MM.1S (cell line): ENCODE measurements around the gene CARMIL1.

Experiments
- EZH2 ChIP-seq: fragments of 300-600 bp; sonication (generic); optimal IDR thresholded peaks from 2 replicates; pipeline ENCODE3; 2017; ENCODE audit warnings: low read depth, mild to moderate bottlenecking, antibody characterized with exemption, low read length, mixed read lengths
- EZH2phosphoT487 ChIP-seq: fragments of 300-600 bp; sonication (generic); IDR thresholded peaks from 2 replicates; pipeline ENCODE4 v1.6.1; 2018; ENCODE audit warnings: antibody characterized with exemption, low read length
- TF ChIP-seq, protein P1 (sequence below): fragments of 300-600 bp; sonication (generic); IDR thresholded peaks from 2 replicates; pipeline ENCODE4 v1.5.1; 2016; ENCODE audit warnings: antibody characterized with exemption, low read length, mixed read lengths

DNA sequence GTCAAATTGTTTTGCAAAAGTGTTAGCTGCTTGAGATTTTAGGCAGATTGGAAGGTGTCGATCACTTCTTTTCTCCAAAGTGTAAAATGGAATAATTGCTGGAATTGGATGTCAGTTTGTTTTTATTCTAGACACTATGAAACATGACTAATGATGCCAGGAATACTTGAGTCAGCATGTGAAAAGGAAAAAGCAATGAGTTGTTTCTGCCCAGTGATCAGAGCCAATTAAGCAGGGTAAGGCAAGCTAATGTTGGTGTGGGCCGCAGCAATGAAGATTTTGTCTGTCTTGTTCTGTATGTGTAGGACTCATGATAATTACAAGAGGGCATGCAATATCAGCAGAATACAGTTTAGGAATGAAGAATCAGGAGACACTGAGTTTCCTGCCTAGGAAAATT is 110.3 kb downstream of the CARMIL1 start:
- no peak for TF ChIP-seq EZH2
- TF ChIP-seq, protein P1, sequence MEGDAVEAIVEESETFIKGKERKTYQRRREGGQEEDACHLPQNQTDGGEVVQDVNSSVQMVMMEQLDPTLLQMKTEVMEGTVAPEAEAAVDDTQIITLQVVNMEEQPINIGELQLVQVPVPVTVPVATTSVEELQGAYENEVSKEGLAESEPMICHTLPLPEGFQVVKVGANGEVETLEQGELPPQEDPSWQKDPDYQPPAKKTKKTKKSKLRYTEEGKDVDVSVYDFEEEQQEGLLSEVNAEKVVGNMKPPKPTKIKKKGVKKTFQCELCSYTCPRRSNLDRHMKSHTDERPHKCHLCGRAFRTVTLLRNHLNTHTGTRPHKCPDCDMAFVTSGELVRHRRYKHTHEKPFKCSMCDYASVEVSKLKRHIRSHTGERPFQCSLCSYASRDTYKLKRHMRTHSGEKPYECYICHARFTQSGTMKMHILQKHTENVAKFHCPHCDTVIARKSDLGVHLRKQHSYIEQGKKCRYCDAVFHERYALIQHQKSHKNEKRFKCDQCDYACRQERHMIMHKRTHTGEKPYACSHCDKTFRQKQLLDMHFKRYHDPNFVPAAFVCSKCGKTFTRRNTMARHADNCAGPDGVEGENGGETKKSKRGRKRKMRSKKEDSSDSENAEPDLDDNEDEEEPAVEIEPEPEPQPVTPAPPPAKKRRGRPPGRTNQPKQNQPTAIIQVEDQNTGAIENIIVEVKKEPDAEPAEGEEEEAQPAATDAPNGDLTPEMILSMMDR: no peak
- TF ChIP-seq EZH2phosphoT487: no peak
